Esophagus muscularis mucosa (tissue), 3 donors: Measurements from ENCODE around the gene RHBDF2.

Source experiments
- POLR2A ChIP-seq: fragments of 450-650 bp; IDR thresholded peaks from one replicate; pipeline ENCODE4 v1.6.1; 2017; ENCODE audit warnings: antibody characterized with exemption, moderate library complexity, mild to moderate bottlenecking, low read depth
- TF ChIP-seq, protein P1 (sequence below), 3 experiments: fragments of 200-600 bp in 2 of 3; fragments of 450-650 bp in 1 of 3; sonication (generic) in 2 of 3; IDR thresholded peaks; one replicate each; pipeline ENCODE4 v1.5.1; 2017 to 2019; ENCODE audit warnings: antibody characterized with exemption in 3 of 3, mild to moderate bottlenecking in 2 of 3, moderate library complexity in 1 of 3

DNA sequence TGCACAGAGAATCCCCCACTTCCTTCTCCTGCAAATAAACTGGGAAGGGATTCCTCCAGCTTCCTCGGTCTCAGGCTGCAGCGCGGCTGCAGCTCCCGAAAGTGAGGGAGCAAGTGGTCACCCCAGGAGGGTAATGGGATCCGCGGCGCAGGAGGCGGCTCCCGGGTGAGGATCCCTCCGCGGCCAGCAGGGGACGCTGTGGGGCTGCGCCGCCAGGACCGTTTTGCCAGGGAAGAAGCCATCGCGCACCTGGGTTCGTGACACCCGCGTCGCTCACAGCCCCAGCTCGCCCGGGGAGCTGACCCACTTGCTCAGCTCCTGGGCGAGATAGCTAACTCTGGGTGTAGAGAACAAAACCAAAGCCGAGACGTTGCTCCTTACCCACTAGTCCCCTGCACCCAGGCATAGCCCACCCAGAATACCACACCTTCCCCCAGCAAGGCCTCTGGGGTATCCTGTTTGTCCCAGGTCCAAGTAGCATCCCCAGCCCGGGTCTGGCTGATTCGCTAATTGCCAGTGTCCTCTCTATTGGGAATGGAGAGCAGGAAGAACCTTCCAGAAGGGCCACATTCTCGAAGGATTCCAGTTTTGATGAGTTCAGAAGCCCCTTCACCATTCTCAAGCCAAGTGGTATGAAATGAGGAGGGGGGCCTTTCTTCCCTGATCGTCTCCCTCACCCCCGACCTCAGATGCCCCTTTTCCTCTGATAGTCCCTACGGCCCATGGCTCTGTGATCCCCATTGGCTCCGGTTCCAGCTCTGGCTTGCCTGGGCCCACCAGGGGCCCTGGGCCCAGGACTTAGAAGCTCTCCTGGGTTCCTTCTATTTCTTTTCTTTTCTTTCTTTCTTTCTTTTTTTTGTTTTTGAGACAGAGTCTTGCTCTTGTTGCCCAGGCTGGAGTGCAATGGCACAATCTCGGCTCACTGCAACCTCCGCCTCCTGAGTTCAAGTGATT lies 22.1 kb upstream of the RHBDF2 start:
- TF ChIP-seq POLR2A, result no peak
- TF ChIP-seq, protein P1, sequence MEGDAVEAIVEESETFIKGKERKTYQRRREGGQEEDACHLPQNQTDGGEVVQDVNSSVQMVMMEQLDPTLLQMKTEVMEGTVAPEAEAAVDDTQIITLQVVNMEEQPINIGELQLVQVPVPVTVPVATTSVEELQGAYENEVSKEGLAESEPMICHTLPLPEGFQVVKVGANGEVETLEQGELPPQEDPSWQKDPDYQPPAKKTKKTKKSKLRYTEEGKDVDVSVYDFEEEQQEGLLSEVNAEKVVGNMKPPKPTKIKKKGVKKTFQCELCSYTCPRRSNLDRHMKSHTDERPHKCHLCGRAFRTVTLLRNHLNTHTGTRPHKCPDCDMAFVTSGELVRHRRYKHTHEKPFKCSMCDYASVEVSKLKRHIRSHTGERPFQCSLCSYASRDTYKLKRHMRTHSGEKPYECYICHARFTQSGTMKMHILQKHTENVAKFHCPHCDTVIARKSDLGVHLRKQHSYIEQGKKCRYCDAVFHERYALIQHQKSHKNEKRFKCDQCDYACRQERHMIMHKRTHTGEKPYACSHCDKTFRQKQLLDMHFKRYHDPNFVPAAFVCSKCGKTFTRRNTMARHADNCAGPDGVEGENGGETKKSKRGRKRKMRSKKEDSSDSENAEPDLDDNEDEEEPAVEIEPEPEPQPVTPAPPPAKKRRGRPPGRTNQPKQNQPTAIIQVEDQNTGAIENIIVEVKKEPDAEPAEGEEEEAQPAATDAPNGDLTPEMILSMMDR (IDR thresholded peaks at IDR 0.05), result peak in 2 of 3 experiments; percentile 99 to 100
